ENCODE data around the gene ASTN1.

DNA sequence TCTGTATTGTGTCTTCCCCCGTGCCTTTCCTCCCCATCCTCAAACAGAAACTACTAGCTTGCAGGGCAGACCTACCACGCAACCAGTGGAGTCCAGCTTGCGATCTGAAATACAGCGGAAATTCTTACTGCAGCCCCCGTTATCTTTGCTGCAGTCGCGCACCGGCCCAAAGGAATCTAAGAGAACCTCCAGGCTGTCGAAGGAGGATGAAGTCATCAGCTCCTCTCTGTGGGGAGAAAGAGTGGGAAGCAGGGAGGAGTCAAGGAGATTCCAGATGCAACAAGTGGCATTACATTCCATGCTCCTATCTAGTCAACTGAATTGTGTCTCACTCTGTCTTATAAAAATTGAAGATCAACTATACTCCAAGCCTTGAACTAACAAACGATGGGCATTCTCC lies 206.9 kb downstream of the ASTN1 start:
- TF ChIP-seq, protein P1, sequence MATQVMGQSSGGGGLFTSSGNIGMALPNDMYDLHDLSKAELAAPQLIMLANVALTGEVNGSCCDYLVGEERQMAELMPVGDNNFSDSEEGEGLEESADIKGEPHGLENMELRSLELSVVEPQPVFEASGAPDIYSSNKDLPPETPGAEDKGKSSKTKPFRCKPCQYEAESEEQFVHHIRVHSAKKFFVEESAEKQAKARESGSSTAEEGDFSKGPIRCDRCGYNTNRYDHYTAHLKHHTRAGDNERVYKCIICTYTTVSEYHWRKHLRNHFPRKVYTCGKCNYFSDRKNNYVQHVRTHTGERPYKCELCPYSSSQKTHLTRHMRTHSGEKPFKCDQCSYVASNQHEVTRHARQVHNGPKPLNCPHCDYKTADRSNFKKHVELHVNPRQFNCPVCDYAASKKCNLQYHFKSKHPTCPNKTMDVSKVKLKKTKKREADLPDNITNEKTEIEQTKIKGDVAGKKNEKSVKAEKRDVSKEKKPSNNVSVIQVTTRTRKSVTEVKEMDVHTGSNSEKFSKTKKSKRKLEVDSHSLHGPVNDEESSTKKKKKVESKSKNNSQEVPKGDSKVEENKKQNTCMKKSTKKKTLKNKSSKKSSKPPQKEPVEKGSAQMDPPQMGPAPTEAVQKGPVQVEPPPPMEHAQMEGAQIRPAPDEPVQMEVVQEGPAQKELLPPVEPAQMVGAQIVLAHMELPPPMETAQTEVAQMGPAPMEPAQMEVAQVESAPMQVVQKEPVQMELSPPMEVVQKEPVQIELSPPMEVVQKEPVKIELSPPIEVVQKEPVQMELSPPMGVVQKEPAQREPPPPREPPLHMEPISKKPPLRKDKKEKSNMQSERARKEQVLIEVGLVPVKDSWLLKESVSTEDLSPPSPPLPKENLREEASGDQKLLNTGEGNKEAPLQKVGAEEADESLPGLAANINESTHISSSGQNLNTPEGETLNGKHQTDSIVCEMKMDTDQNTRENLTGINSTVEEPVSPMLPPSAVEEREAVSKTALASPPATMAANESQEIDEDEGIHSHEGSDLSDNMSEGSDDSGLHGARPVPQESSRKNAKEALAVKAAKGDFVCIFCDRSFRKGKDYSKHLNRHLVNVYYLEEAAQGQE (IDR thresholded peaks at IDR 0.05; ENCODE audit: insufficient replicate concordance, low read depth), result no peak
- TF ChIP-seq, protein P2, sequence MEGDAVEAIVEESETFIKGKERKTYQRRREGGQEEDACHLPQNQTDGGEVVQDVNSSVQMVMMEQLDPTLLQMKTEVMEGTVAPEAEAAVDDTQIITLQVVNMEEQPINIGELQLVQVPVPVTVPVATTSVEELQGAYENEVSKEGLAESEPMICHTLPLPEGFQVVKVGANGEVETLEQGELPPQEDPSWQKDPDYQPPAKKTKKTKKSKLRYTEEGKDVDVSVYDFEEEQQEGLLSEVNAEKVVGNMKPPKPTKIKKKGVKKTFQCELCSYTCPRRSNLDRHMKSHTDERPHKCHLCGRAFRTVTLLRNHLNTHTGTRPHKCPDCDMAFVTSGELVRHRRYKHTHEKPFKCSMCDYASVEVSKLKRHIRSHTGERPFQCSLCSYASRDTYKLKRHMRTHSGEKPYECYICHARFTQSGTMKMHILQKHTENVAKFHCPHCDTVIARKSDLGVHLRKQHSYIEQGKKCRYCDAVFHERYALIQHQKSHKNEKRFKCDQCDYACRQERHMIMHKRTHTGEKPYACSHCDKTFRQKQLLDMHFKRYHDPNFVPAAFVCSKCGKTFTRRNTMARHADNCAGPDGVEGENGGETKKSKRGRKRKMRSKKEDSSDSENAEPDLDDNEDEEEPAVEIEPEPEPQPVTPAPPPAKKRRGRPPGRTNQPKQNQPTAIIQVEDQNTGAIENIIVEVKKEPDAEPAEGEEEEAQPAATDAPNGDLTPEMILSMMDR (IDR thresholded peaks at IDR 0.05; ENCODE audit: insufficient read depth, low read length), result no peak
- no peak for TF ChIP-seq GABPA (IDR thresholded peaks at IDR 0.05; ENCODE audit: low read depth)

All from HL-60 (cell line).